SH-SY5Y (cell line): ENCODE results near the gene LRIG3.

Experiments used
- GATA2 ChIP-seq: IDR thresholded peaks from 2 replicates; pipeline ENCODE4 v1.6.1; 2011; ENCODE audit warnings: mild to moderate bottlenecking, low read depth, low read length
- GATA3 ChIP-seq: IDR thresholded peaks from 2 replicates; pipeline ENCODE4 v1.6.1; 2011; ENCODE audit warnings: low read depth, mild to moderate bottlenecking, low read length, moderate library complexity

DNA sequence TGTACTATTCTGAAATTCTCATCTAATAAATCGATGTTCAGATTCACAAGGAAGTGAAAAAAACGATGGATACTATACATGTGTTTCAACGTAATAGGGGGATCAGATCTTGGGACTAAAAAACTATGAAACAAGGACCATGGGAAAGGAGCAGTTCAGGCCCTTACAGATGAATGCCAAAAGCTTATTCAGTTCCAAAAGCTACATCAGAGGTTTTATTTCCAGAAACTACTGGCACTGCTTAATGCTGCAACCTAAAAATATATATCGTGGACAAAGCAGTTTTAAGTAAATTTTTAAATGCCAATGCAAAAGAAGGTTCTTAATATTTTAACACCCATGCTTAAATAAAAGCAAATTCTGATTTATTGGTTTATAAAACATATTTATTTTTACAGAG is 38.5 kb downstream of the LRIG3 start:
- no peak for TF ChIP-seq GATA3
- TF ChIP-seq GATA2: no peak
